SK-N-MC (cell line): Measurements from ENCODE around the gene TBC1D1.

Experiments used
- EZH2 ChIP-seq: fragments of 200-600 bp; sonication (generic); IDR thresholded peaks from one replicate; pipeline ENCODE4 v1.6.1; 2017; ENCODE audit warnings: antibody characterized with exemption
- FOXP2 ChIP-seq: optimal IDR thresholded peaks from 2 replicates; pipeline ENCODE3; 2011; ENCODE audit warnings: mild to moderate bottlenecking, moderate library complexity; ENCODE audit not compliant: insufficient read depth; ENCODE audit errors: extremely low read length, control extremely low read depth
- POLR2AphosphoS5 ChIP-seq: IDR thresholded peaks from 2 replicates; pipeline ENCODE4 v1.6.1; 2012; ENCODE audit warnings: mild to moderate bottlenecking, low read depth, low read length, borderline replicate concordance

GRCh38 chr4:37928426-37929416, 37.8 kb downstream of the TBC1D1 start:
- TF ChIP-seq EZH2 = no peak
- no peak for TF ChIP-seq POLR2AphosphoS5
- no peak for TF ChIP-seq FOXP2
